H1 (cell line): ENCODE results near the gene PCCA. TPM values are rescaled to one million over a fixed set of nuclear protein-coding genes. Genes with fewer than 3 reads are reported as not detected.

Experiments
- CBX8 ChIP-seq: fragments of 300-800, 300-1000 bp; sonication (generic); IDR thresholded peaks from 2 replicates; pipeline ENCODE4 v1.7.1; 2016; ENCODE audit warnings: low read depth, low read length, borderline replicate concordance
- CHD2 ChIP-seq: IDR thresholded peaks from 2 replicates; pipeline ENCODE4 v1.6.1; 2012; ENCODE audit warnings: low read length, improper control_type of control experiment
- CHD7 ChIP-seq: fragments of 300-600 bp; sonication (generic); IDR thresholded peaks from 2 replicates; pipeline ENCODE4 v1.7.1; 2012; ENCODE audit warnings: low read length, moderate library complexity, mild to moderate bottlenecking, inconsistent platforms; ENCODE audit not compliant: insufficient replicate concordance
- EGR1 ChIP-seq: IDR thresholded peaks from 2 replicates; pipeline ENCODE4 v1.6.1; 2011; ENCODE audit warnings: low read depth, low read length, borderline replicate concordance
- EP300 ChIP-seq, 2 experiments: IDR thresholded peaks; 1 replicate in 1 of 2; 2 replicates in 1 of 2; pipeline ENCODE4 v1.6.1; 2011 to 2012; ENCODE audit warnings: low read depth in 2 of 2, low read length in 2 of 2, mild to moderate bottlenecking in 2 of 2, borderline replicate concordance in 1 of 2, inconsistent platforms in 1 of 2, moderate library complexity in 1 of 2
- KDM4A ChIP-seq: IDR thresholded peaks from one replicate; pipeline ENCODE4 v1.7.1; 2012; ENCODE audit warnings: low read depth, mild to moderate bottlenecking, moderate library complexity, low read length, inconsistent platforms; ENCODE audit not compliant: severe bottlenecking
- MAFK ChIP-seq: IDR thresholded peaks from 2 replicates; pipeline ENCODE4 v1.6.1; 2012; ENCODE audit warnings: low read depth, mild to moderate bottlenecking, improper control_type of control experiment, low read length
- RXRA ChIP-seq: IDR thresholded peaks from 2 replicates; pipeline ENCODE4 v1.6.1; 2011; ENCODE audit warnings: low read depth, mild to moderate bottlenecking, low read length, moderate library complexity; ENCODE audit not compliant: insufficient read depth
- SP2 ChIP-seq: IDR thresholded peaks from 2 replicates; pipeline ENCODE4 v1.6.1; 2012; ENCODE audit warnings: mild to moderate bottlenecking, low read length, inconsistent platforms
- TCF12 ChIP-seq: IDR thresholded peaks from 2 replicates; pipeline ENCODE4 v1.6.1; 2011; ENCODE audit warnings: low read depth, mild to moderate bottlenecking, low read length
- YY1 ChIP-seq: IDR thresholded peaks from 2 replicates; pipeline ENCODE4 v1.6.1; 2011; ENCODE audit warnings: low read depth, mild to moderate bottlenecking, low read length
- polyA plus RNA-seq, 7 experiments: library from polyadenylated mRNA; depleted of rRNA in 3 of 7; stranded (reverse) in 5 of 7; unstranded in 2 of 7; fragments of >200 nt in 5 of 7; fragments of 200-250 nt in 2 of 7; gene quantifications; 1 replicate in 5 of 7; 2 replicates in 1 of 7; 4 replicates in 1 of 7; pipeline versions ENCODE4 v1.2.1 to v1.2.3, GENCODE V29; 2011 to 2013; ENCODE audit warnings: missing spikeins in 2 of 7, mixed read lengths in 2 of 7
- total RNA-seq: library from RNA; stranded (reverse); fragmentation: NEBNext Ultra II Directional; extraction: Animal tissue kit (Norgen Biotek cat#: 25700); gene quantifications from 2 replicates; pipeline ENCODE4 v1.2.1, GENCODE V29; 2021

Gene PCCA
- total and polyA plus RNA-seq, 2 of the 8 experiments (the other 6 are each of a cell fraction or from before 2014, with no cell fraction given) = 18.4 to 49.8 TPM

GRCh38 chr13:100231176-100231575 lies 142.3 kb downstream of the PCCA start (continued):
- TF ChIP-seq CHD7 (no peak), CBX8 (no peak), YY1 (no peak), CHD2 (no peak), TCF12 (no peak), EGR1 (no peak), MAFK (no peak), EP300 (IDR thresholded peaks at IDR 0.05; ENCODE audit: borderline replicate concordance in 1 of 2, low read depth in 2 of 2, low read length in 2 of 2) (no peak), KDM4A (no peak), RXRA (no peak), SP2 (no peak)
